Measurements from ENCODE around the gene ADIPOR2.

ADIPOR2 gene

DNA sequence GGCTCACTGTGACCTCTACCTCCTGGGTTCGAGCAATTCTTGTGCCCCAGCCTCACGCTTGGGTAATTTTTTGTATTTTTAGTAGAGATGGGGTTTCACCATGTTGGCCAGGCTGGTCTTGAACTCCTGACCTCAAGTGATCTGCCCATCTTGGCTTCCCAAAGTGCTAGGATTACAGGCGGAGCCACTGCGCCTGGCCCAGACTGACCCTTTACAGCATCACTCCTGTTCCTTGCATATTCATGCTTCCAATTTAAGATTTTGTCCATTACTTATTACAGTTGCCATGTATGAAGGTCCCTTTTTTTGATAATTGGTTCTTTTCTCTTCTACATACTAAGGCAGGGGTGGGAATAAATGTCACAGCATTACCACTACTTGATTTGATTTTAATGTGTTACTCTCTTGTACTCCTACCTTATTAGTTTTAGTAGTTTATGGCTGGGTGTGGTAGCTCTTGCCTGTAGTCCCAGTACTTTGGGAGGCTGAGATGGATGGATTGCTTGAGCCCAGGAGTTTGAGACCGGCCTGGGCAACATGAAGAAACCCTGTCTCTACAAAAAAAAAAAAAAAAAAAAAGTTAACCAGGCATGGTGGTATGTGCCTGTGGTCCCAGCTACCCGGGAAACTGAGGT, 46.9 kb downstream of the ADIPOR2 start:
- DNase-seq, result no peak

DNA sequence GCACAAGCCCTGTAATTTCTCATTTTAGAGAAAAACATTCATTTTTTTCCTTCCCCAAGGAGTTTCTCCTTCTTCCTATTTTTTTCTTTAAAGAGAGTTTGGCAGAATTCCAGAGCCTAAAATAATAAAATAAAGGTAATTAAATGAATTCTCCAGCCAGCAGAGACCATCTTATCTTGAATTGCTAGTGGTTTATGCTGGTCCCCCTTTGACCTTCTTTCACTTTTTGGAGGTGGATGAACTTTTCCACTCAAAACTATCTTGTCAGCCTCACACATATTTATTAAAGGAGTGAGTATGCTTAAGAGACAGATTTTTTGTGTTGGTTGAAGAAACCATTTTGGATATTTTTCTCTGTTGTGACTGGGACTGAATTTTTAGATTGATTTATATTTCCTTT, 47.6 kb downstream of the ADIPOR2 start:
- DNase-seq, result no peak

DNA sequence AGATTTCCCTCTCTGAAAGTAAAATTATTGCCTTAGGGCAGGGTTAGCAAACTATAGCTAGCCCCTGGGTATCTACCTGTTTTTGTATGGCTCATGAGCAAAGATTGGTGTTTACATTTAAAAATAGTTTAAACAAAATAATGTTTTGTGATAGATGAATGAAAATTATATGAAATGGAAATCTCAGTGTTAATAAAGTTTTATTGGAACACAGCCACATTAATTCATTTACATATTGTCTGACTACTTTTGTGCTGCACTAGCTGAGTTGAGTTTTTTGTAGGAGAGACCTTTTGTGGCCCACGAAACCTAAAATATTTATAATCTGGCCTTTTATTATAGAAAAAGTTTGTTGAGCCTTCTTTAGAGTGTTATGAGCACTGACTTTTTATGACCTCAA, 48.5 kb downstream of the ADIPOR2 start:
- DNase-seq, result no peak

DNA sequence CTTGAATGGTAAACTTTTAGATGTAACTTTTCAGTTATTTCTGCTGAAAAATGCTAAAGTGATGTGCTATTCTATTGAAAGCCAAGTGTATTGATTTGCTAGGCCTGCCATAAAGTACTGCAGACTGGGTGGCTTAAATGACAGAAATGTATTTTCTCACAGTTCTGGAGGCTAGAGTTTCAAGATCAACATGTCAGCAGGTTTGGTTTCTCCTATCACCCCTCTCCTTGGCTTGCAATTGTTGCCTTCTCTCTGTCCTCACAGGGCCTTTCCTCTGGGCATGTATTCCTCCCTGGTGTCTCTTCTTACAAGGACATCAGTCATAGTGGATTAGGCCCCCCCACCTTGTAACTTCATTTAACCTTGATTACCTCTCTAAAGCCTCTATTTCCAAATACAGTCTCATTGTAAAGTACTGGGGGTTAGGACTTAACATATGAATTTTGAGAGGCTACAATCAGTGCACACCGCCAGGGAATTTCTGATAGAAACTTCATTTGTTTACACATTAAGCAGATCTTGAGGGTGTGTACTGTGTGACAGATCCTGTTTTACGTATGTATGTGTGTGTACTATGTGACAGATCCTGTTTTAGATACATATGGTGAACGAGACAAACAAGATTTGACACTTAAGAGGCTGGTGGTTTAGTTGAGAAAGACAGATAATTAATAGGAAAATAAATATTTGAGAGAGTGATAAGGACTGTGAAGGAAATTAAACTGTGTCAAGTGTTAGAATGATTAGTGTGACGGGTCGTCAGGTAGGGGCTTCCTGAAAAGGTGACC, 49.5 kb downstream of the ADIPOR2 start:
- peak; percentile 14 for DNase-seq

DNA sequence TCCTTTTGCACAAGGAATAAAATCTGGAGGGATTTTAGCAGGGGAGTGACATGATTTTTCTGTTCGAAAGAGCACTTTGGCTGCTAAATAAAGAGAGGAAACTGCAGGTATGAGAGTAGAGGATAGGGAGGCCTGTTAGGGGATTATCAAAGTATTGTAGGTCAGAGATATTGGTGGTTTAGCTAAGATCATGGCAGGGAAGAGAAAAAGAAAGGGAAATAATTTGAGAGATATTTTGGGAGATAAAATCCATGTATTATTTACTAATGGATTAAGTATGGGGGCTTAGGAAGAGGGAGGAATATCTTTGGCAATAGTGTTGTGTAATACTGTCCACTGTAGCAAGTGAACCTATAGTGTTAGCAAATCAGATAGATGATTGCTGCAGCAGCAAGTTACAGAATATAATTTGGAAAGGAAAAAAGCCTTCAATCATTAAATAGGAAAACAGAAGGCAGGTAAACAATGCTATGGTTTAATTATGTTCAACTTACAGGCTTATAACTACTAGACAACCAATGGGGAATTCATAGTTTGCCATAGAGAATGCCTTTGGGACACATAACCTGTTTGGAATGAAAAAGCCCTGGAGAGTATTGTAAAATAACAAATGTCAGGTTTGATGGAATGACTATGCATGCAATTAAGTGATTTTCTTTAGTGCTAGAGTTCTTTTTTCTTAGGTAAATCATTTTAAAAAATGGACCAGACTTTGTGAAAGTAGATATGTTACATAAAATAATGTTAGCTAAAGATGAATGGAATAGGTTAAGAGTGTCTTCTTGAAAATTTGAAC, 50.5 kb downstream of the ADIPOR2 start:
- no peak for DNase-seq

DNA sequence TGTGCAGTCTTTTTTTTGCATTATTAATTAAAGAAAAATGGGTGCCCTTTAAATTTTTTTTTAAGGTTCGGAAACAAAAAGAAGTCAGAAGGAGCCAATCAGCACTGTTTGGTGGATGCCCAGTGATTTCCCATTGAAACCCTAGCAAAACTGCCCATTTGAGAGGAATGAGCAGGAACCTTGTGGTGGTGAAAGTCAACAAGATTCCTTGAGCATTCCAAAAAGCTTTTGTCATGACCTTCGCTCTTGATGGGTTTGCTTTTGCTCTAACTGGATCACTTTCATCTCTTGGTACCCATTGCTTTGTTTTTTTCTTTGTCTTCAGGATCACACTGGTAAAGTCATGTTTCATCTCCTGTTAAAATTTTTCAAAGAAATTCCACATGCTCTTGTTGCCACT, 54.1 kb downstream of the ADIPOR2 start:
- DNase-seq, result no peak

DNA sequence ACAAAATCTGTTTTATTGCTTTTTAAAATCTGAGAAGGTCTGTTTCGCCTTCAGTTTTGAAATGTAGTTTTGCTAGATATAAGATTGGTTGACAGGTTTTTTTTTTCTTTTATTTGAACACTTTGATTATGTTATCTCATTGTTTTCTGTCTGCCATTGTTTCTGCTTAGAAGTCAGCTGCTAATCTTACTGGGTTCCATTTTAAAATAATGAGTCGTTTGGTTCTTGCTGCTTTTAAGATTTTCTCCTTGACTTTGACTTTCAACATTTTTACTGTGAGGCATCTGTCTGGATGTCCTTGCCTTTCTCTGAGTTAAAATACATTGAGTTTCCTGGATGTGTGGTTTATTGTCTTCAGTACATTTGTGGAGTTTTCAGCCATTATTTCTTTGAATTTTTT, 56.7 kb downstream of the ADIPOR2 start:
- DNase-seq, result no peak

DNA sequence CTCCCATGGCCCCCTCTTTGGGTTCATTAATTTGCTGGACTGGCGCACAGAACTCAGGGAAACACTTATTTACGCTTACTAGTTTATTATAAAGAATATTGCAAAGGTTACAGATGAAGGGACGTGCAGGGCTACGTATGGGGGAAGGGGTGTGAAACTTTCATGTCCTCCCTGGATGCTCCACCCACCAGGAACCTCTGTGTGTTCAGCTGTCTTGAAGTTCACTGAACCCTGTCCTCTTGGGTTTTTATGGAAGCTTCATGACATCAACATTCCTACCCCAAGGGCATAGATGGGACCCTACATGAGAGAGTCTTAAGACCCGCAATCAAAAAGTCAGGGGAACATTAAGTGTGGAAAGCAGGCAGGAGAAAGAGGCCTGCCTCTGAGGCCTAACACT, 58.1 kb downstream of the ADIPOR2 start:
- no peak for DNase-seq

DNA sequence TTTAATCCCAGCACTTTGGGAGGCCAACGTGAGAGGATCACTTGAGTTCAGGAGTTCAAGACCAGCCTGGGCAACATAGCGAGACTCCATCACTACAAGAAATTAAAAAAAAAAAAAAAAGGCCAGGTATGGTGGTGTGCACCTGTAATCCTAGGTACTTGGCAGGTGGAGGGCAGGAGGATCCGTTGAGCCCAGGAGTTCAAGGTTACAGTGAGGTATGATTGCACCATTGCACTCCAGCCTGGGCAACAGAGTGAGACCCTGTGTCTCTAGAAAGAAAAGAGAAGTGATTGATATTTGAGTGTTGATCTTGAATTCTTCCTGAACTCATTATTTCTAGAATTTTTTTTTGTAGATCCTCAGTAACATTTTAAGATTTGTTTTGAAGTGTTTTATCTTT, 59.4 kb downstream of the ADIPOR2 start:
- DNase-seq, result no peak

DNA sequence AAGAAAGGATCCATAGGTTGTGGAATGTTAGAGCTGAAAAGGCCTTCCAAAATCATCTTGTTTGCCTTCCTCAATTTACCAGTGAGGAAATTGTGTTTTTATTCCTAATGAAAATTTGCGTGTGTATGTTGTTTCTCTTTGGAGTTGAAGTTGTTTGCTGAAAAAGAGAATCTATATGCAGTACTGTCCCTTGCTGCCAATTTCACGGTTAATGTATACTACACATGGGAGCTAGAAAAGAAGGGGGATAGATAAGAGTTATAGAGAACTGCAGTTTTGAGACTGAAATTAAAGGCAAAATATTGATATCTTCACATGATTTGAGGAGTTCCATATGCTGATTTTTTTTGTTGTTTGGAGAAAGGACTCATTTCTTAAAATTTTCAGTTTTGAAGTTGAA, 67.5 kb downstream of the ADIPOR2 start:
- no peak for DNase-seq

DNA sequence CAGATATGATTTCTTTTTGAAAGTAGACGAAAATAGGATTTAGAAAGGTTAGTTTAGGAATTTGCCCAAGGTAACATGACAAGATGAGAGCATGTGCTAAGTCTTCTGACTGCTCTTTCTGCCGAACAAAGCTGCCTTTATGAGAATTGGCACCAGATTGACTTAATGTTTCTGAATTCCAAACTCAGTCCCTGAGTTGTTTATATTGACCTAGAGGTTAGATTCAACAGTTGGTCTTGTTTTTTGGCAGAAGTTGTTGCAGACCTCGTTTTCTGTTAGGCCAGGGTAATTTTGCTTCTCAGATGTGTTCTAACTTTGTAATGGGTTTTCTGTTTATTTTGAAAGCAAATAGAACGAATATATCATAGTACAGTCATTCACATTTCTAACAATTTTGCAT, 68.0 kb downstream of the ADIPOR2 start:
- DNase-seq, result no peak

DNA sequence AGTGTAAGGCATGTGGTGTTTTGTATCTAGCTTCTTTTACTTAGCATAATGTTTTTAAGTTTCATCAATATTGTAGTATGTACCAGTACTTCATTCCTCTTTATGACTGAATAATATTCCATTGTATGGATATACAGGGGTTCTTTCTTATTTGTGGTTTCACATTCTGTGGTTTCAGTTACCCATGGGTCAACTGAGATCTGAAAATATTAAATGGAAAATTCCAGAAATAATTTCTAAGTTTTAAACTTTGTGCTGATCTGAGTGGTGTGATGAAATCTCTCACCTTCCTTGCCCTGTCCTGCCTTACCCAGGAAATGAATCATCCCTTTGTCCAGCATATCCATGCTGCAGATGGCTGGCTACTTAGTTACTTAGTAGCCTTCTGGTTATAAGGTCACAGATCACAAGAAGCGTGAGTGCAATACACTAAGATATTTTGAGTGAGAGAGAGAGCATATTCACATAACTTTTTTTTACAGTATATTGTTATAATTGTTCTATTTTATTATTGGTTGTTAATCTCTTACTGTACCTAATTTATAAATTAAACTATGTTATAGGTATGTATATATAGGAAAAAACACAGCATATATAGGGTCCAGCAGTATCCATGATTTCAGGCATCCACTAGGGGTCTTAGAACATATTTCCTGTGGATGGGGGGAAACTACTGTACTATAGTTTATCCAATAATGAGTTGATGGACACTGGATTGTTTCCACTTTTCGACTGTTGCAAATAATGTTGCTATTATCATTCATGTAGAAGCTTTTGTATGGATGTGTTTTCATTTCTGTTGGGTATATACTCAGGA, 69.9 kb downstream of the ADIPOR2 start:
- no peak for DNase-seq

DNA sequence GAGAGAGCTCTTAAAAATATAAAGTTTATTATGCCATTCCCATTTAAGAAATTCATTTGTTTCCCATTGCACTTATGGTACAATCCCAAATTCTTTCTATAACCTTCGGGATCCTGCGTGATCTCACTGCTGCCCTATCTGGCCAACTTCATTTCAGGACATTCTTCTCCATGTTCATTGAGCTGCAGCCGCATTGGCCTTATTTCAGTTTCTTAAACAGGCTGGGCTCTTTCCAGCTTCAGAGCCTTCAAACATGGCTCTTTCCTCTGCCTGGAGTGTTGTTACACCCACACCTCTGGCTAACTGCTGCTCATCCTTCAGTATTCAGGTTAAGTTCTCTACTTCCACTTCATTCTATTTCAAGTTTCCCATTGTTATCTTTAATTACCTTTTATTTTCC, 71.0 kb downstream of the ADIPOR2 start:
- no peak for DNase-seq

DNA sequence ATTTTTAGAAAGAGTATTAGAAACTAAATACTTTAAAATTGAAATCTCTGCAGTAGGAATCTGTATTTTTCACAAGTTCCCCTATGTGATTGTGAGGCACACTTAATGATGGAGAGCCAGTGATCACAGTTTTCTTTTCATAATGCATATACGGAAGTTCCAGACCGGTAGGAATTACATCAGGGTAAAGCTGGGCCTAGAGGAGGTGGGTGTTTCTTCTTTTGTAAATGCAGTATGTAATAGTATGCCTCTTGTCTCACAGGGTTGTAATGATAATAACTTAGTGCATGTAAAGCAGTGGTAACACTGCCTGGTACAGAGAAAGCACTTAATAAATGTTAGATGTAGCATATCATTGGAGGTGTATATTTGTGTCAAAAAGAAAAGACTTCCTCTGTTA, 72.3 kb downstream of the ADIPOR2 start:
- no peak for DNase-seq

DNA sequence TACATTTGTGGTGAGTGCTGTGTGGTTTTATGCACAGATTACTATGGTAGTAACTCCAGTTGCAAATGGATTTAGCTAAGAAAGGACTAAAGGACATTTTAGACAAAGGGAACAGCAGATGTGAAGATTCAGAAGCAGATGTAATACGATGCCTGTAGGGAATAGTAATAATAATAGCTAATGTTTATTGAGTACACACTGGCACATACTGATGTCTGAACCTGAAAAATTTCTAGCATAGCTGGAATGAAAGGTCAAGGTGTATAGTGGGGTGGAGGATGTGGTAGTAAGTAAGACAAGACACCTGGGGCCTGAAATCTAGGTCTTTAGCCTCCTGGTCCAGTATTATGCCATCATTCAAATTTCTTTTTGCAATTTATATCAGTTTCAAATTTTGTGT, 75.2 kb downstream of the ADIPOR2 start:
- no peak for DNase-seq

DNA sequence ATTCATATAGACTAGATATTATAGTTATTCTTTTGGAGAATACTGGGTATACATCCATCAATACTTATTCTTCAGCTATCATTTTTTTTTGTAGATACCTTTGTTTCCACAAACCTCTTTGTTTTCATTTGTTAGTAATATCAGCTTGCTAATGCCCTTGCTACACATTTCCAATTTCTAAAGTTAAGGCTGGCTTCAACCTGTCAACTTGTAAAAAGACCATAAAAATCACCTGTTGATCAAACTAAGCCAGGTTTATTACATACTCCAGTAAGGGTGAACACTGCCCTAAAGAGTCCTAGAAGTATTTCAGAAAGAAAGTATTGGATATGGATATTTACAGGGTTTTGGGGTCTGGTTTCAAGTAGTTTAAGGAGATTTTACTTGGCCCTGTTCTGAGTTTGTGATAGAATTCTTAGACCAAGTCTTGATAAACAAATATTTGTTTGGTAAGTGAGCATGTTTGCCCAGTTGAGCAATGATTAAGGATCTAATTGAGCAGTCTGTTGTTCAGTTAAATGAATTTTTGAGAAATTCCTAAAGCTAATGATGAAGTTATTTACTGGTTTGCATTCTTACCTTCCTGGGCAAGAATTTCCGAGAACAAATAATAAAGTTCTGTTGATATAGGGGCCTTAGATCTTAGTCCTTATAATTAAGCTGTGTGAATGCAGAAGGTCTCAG, 76.7 kb downstream of the ADIPOR2 start:
- no peak for DNase-seq

DNA sequence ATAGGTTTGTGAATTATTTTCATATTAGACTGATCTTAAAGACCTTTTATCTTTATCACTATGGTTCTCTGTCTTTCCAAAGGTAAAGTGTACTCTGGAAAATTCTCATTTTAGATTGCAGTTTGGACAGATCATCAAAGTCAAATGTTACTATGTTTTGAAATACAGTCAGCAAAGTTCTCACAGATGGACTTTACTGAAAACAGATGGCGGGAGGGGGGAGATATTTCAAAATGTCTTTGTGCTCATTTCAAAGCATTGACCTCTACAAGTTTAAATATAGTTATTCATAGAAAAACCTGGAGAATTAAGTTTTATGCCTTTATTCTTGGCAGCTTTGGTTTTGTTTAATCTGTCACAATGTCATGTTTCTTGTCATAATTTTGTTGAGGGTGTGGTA, 77.7 kb downstream of the ADIPOR2 start:
- no peak for DNase-seq

DNA sequence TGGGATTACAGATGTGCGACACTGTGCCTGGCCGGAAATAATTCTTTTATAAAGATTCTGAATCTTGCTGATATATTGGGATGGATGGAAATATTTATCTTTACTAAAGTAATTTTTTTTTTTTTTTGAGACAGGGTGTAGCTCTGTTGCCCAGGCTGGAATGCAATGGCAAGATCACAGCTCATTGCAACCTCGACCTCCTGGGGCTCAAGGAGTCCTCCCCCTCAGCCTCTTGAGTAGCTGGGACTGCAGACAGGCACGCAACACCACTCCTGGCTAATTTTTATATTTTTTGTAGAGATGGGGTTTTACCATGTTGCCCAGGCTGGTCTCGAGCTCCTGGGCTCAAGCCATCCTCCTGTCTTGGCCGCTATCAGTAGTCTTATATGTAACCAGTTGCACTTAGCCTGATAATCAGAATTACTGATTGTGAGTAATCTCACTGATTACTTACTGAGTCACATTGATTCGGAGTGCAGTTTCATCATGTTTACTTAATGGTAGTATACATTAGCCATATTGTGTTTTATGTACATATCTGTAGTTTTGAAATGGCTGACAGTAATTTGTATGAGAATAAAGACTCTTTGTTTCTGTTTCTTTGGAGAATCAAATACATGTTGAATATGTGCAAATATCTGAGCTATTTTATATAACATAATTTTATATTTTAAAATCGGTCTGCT, 79.1 kb downstream of the ADIPOR2 start:
- no peak for DNase-seq

DNA sequence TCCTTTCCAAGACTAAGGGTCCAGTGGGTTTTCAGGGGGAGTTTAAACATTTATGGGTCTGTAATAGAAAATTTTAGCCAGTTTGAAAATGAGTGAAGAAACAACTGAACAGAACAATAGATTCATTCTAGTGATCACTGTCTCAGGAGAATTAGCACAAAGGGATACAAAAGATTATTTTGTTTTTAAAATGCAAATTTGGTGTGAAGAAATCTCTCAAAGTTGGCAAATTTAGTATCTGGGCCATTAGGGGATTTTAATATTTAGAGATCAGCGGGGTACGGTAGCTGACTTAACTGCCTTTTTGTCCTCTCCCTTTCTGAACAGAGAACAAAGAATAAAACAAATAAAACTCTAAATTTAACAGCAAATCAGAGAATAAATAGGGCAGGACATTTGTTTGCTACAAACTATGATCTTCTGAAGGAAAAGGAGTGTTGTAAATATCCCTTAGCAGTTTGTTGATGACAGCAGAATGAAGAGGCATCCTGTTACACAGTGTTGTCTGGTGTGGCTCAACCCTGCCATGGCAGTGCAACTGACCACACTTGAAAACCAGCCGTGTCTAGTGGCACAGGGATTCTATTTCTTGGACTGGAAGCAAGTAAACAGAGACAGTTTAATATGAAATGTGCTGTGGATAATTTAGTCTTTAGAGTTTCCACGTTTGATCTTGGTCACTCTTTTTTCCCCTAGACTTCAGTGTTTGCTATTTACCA, 83.2 kb downstream of the ADIPOR2 start:
- DNase-seq, result no peak

DNA sequence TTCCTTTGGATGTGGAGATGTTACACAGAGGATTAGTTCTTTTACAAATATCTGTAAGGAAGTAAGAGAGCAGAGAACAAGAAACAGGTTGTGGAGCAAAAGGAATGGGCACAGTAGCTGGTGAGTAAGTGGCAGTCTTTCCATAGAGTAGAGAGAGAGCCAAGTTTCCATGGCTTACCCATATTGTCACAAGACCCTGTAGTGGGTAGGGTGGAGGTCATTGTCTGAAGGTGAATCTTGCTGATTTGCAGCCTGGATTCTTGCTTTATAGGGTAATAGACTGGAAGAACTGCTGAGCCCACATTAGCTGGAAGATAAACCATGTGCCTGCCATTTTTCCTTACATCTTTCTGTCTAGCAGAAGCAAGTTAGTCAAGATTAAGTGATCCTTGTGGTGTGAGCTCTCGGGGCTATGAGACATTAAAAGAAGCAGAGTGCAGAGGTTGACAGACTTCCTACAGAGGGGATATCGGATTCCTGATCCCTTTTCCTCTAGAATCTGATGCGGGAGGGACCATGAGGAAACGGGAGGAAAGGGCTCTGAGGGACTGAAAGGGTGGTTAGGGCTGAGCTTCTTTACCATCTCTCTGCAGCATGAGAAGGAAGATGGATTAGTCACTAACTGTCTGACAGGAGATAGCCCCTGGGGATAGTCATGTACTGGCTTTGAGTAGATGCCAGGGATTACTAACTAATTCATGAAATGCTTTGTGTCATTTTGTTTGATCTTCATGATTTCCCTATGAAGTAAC, 85.5 kb downstream of the ADIPOR2 start:
- no peak for DNase-seq

All from CD4-positive, alpha-beta T cell treated with Interleukin-10 for 1 hour (primary cell).